GM06990 (cell line): ENCODE results near the gene UNC119.

Source experiments
- DNase-seq: peaks from one replicate; pipeline ENCODE4 v3.0.0-alpha.2; 2011; ENCODE audit not compliant: insufficient read length; ENCODE audit errors: extremely low read depth
- H3K27me3 ChIP-seq: replicated peaks from 2 replicates; pipeline ENCODE4 v1.6.0; 2011; ENCODE audit warnings: low read length; ENCODE audit not compliant: control insufficient read depth, insufficient read depth
- H3K36me3 ChIP-seq: 2 replicates; pipeline ENCODE4 v1.5.1; 2011; ENCODE audit warnings: low read length; ENCODE audit not compliant: control insufficient read depth, insufficient read depth
- H3K4me3 ChIP-seq: replicated peaks from 2 replicates; pipeline ENCODE4 v1.5.1; 2011; ENCODE audit warnings: low read depth, mild to moderate bottlenecking, control low read depth, low read length
- CTCF ChIP-seq: IDR thresholded peaks from 2 replicates; pipeline ENCODE4 v1.5.1; 2011; ENCODE audit warnings: low read length, control low read depth, mild to moderate bottlenecking, inconsistent platforms; ENCODE audit not compliant: insufficient read depth, poor library complexity, severe bottlenecking

Gene UNC119

GRCh38 chr17:28545141-28545503 is 7.3 kb downstream of the UNC119 start:
- no peak for TF ChIP-seq CTCF
- Histone ChIP-seq H3K36me3 (peaks cover 17% of the 10 kb centered on the region), H3K27me3 (no peaks in the 10 kb centered on the region), H3K4me3 (no peak overlapping the region)
- DNase-seq, result no peak

- H3K4me3 ChIP-seq, result no peak overlapping the region
- peaks cover 17% of the 10 kb centered on the region for H3K36me3 ChIP-seq
- TF ChIP-seq CTCF, result no peak
- H3K27me3 ChIP-seq, result no peaks in the 10 kb centered on the region
- no peak for DNase-seq
These were observed 7.9 kb downstream of the UNC119 start for GRCh38 chr17:28544402-28545140.

GRCh38 chr17:28541439-28541838 is 11.0 kb downstream of the UNC119 start:
- Histone ChIP-seq H3K27me3 (no peaks in the 10 kb centered on the region), H3K36me3 (peaks cover 3% of the 10 kb centered on the region), H3K4me3 (no peak overlapping the region)
- no peak for DNase-seq
- no peak for TF ChIP-seq CTCF

GRCh38 chr17:28540231-28540630 is 12.2 kb downstream of the UNC119 start:
- TF ChIP-seq CTCF, result no peak
- no peaks in the 10 kb centered on the region for H3K27me3 ChIP-seq
- H3K36me3 ChIP-seq, result no peaks in the 10 kb centered on the region; the same call in 1 of the 2 replicates

GRCh38 chr17:28538296-28538895 is 14.0 kb downstream of the UNC119 start:
- DNase-seq, result no peak
- no peaks in the 10 kb centered on the region for H3K27me3 ChIP-seq
- TF ChIP-seq CTCF, result no peak
- H3K36me3 ChIP-seq, result no peaks in the 10 kb centered on the region
- H3K4me3 ChIP-seq, result no peak overlapping the region

More at GRCh38 chr17:28540231-28540630, 12.2 kb downstream of the UNC119 start:
- no peak for DNase-seq
- no peak overlapping the region for H3K4me3 ChIP-seq
